ENCODE data around the gene PTPRG.

DNA sequence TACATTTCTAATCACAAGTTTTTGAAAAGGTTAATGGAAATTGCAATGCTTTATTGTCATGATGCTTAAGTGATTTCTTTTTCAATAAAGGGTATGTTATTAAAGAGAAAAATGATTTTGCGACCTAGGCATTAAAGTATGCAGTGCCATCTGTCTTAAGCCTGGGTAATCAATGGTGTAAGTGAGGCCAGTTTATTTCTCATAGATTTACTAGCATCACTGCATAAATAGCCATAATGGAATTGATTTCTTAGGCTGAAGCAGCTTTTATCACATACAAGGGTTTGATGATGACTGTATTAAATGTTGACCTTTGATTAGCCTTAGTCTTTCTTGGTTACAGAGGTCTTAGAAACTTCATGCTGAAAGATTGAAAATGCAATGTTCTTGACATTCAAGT, 464.5 kb downstream of the PTPRG start:
- no peak for TF ChIP-seq CTCF (IDR thresholded peaks at IDR 0.05; ENCODE audit: extremely low read depth in 1 of 2, insufficient read depth in 1 of 2, low read depth in 1 of 2, low read length in 2 of 2)
- TF ChIP-seq EZH2 (IDR thresholded peaks at IDR 0.05; ENCODE audit: borderline replicate concordance, low read depth, low read length, severe bottlenecking) = no peak
